K562 (cell line): ENCODE results near the gene EDN2. TPM values are rescaled to one million over a fixed set of nuclear protein-coding genes. Genes with fewer than 3 reads are reported as not detected.

Experiments
- ARNT ChIP-seq, 2 experiments: fragments of 450-650 bp; IDR thresholded peaks; 2 replicates each; pipeline ENCODE4 v1.6.1; 2016; ENCODE audit warnings: mild to moderate bottlenecking in 1 of 2
- CBX2 ChIP-seq: fragments of 200-600 bp; sonication (generic); IDR thresholded peaks from one replicate; pipeline ENCODE4 v1.6.1; 2012; ENCODE audit warnings: mild to moderate bottlenecking, low read length, inconsistent platforms; ENCODE audit not compliant: insufficient read depth, poor library complexity, severe bottlenecking
- CHAMP1 ChIP-seq: fragments of 450-650 bp; IDR thresholded peaks from 2 replicates; pipeline ENCODE4 v1.6.1; 2016; ENCODE audit warnings: mild to moderate bottlenecking
- CREB5 ChIP-seq: fragments of 250-450 bp; sonication (Bioruptor Pico); IDR thresholded peaks from 2 replicates; pipeline ENCODE4 v1.5.0; 2020; ENCODE audit warnings: mild to moderate bottlenecking
- GABPB1 ChIP-seq: sonication (generic); formaldehyde crosslinking; IDR thresholded peaks from 2 replicates; pipeline ENCODE4 v1.8.0; 2022; ENCODE audit warnings: mild to moderate bottlenecking, missing genetic modification reagents
- HOXB6 ChIP-seq: fragments of 250-450 bp; sonication (Bioruptor Pico); IDR thresholded peaks from 2 replicates; pipeline ENCODE4 v1.5.1; 2022; ENCODE audit warnings: mild to moderate bottlenecking, borderline replicate concordance
- KDM1A ChIP-seq, 2 experiments: fragments of 450-650 bp; IDR thresholded peaks; 2 replicates each; pipeline ENCODE4 v1.6.1; 2016; ENCODE audit warnings: mild to moderate bottlenecking in 2 of 2
- MAFK ChIP-seq: IDR thresholded peaks from 2 replicates; pipeline ENCODE4 v1.6.1; 2011; ENCODE audit warnings: low read length, improper control_type of control experiment
- MEF2D ChIP-seq: conservative IDR thresholded peaks from 2 replicates; pipeline ENCODE4 v1.6.1; 2016; ENCODE audit warnings: low read depth, missing genetic modification characterization, missing compliant biosample characterization
- OTX1 ChIP-seq: fragments of 450-650 bp; formaldehyde crosslinking; IDR thresholded peaks from 2 replicates; pipeline ENCODE4 v1.4.0; 2022; ENCODE audit warnings: mild to moderate bottlenecking
- POLR3A ChIP-seq: IDR thresholded peaks from 2 replicates; pipeline ENCODE4 v1.6.1; 2011; ENCODE audit warnings: borderline replicate concordance, mild to moderate bottlenecking, moderate library complexity; ENCODE audit not compliant: insufficient read length, insufficient read depth; ENCODE audit errors: extremely low read depth
- SIN3A ChIP-seq, 2 experiments: fragments of 150-350 bp in 1 of 2; IDR thresholded peaks; 2 replicates each; pipeline ENCODE4 v1.6.1; 2011 to 2016; ENCODE audit warnings: borderline replicate concordance in 2 of 2, low read depth in 2 of 2, low read length in 2 of 2, mild to moderate bottlenecking in 2 of 2, moderate library complexity in 2 of 2; ENCODE audit not compliant: control insufficient read depth in 1 of 2
- SMAD3 ChIP-seq: fragments of 450-650 bp; formaldehyde crosslinking; conservative IDR thresholded peaks from 2 replicates; pipeline ENCODE4 v1.4.0; 2020; ENCODE audit warnings: mild to moderate bottlenecking
- XRCC3 ChIP-seq: fragments of 450-650 bp; IDR thresholded peaks from 2 replicates; pipeline ENCODE4 v1.6.1; 2017; ENCODE audit warnings: mild to moderate bottlenecking, moderate library complexity
- ZBTB12 ChIP-seq: fragments of 250-450 bp; sonication (Bioruptor Pico); IDR thresholded peaks from 2 replicates; pipeline ENCODE4 v1.4.0; 2020
- ZNF197 ChIP-seq: fragments of 200-800 bp; sonication (Bioruptor generic); IDR thresholded peaks from 2 replicates; pipeline ENCODE4 v1.6.1; 2016; ENCODE audit warnings: low read depth, missing genetic modification characterization, missing compliant biosample characterization
- ZNF395 ChIP-seq: fragments of 200-800 bp; sonication (Bioruptor generic); IDR thresholded peaks from 2 replicates; pipeline ENCODE4 v1.6.1; 2017; ENCODE audit warnings: missing genetic modification characterization, missing compliant biosample characterization
- ZNF551 ChIP-seq: fragments of 250-450 bp; sonication (Bioruptor Pico); IDR thresholded peaks from 2 replicates; pipeline ENCODE4 v1.5.0; 2021; ENCODE audit warnings: mild to moderate bottlenecking, moderate library complexity
- ZNF740 ChIP-seq, 3 experiments: fragments of 200-800 bp in 1 of 3; sonication (Bioruptor generic) in 1 of 3; sonication (generic) in 1 of 3; formaldehyde crosslinking in 1 of 3; IDR thresholded peaks; 2 replicates each; pipeline versions ENCODE4 v1.6.1 to v1.8.0; 2016 to 2022; ENCODE audit warnings: mild to moderate bottlenecking in 2 of 3, missing compliant biosample characterization in 2 of 3, missing genetic modification characterization in 2 of 3, missing genetic modification reagents in 1 of 3
- polyA plus RNA-seq, 8 experiments: library from polyadenylated mRNA; depleted of rRNA in 4 of 8; stranded (reverse) in 5 of 8; unstranded in 3 of 8; fragments of >200 nt; fragmentation: Nextera tagmentation in 2 of 8; fragmentation: Illumina TruSeq in 1 of 8; extraction: Ambion mirVana in 2 of 8; extraction: Trizol in 1 of 8; gene quantifications; 2 replicates each; pipeline versions ENCODE4 v1.2.1 to v1.2.3, GENCODE V29; 2011 to 2014; ENCODE audit warnings: inconsistent platforms in 1 of 8, missing spikeins in 1 of 8
- total RNA-seq, 7 experiments: library from RNA; depleted of rRNA in 6 of 7; stranded (reverse); fragments of >200 nt in 6 of 7; fragmentation: Illumina TruSeq in 2 of 7; extraction: Trizol in 2 of 7; gene quantifications; 2 replicates each; pipeline versions ENCODE4 v1.2.1 to v1.2.3, GENCODE V29; 2011 to 2021; ENCODE audit warnings: low replicate concordance in 1 of 7

Gene EDN2
- total and polyA plus RNA-seq, 9 of the 15 experiments (the other 6 are each of a cell fraction or from before 2014, with no cell fraction given): not detected

- TF ChIP-seq GABPB1 (peak; percentile 69; the same call in 1 of the 2 replicates), OTX1 (CRISPR knock-in tag) (peak; percentile 21; the same call in 1 of the 2 replicates), ZNF197 (CRISPR knock-in tag) (no peak), ZNF551 (CRISPR knock-in tag) (no peak), CBX2 (no peak), ZNF395 (CRISPR knock-in tag) (no peak), CHAMP1 (no peak), XRCC3 (no peak), SMAD3 (no peak), POLR3A (no peak), HOXB6 (CRISPR knock-in tag) (no peak), ARNT (IDR thresholded peaks at IDR 0.05) (peak in 1 of 2 experiments; percentile 58; a peak in 1 of 4 replicates), MEF2D (tag) (no peak), MAFK (no peak), ZNF740 (CRISPR knock-in tag; IDR thresholded peaks at IDR 0.05) (peak; percentile 69; the same call in 1 of the 2 replicates), ZNF740 (tag; IDR thresholded peaks at IDR 0.05) (no peak), ZBTB12 (CRISPR knock-in tag) (0 out of 2 replicates have a peak, but pooled peaks have one; percentile 18), SIN3A (IDR thresholded peaks at IDR 0.05; ENCODE audit: borderline replicate concordance in 2 of 2, control insufficient read depth in 1 of 2, low read depth in 2 of 2, low read length in 2 of 2) (no peak), CREB5 (CRISPR knock-in tag) (no peak), KDM1A (IDR thresholded peaks at IDR 0.05) (peak in 1 of 2 experiments; percentile 82; a peak in 2 of 4 replicates)
These were observed 51.8 kb downstream of the EDN2 start (continued) for GRCh38 chr1:41432481-41433280.
